ENCODE measurements around the gene CREB3L2.

DNA sequence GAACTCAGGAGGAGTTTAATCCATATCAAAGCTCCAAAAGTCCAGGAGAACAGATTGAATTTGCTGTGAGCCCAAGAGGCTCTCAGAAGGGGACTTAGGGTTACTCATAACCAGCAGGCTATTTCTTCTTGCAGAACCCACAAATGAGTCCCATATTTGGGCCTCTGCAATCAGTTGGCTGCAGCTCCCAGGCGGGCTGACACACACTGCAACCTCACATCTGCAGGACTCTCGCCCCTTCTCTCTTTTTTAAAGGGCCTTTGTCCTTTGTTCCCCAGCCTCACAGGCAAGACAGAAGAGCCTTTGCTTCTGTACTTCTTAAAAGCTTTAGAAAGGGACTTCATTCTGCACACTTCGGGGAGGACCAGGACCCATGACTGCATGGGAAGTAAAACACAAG is 26.7 kb downstream of the CREB3L2 start:
- TF ChIP-seq POLR2A (IDR thresholded peaks at IDR 0.05; ENCODE audit: low read length), result no peak
- TF ChIP-seq GATA1 (IDR thresholded peaks at IDR 0.05; ENCODE audit: low read depth, low read length), result no peak
